SK-N-MC (cell line): ENCODE data around the gene SLC5A8.

Experiments
- EZH2 ChIP-seq: fragments of 200-600 bp; sonication (generic); IDR thresholded peaks from one replicate; pipeline ENCODE4 v1.6.1; 2017; ENCODE audit warnings: antibody characterized with exemption
- POLR2AphosphoS5 ChIP-seq: IDR thresholded peaks from 2 replicates; pipeline ENCODE4 v1.6.1; 2012; ENCODE audit warnings: mild to moderate bottlenecking, low read depth, low read length, borderline replicate concordance

- TF ChIP-seq EZH2 (no peak), POLR2AphosphoS5 (no peak)
Measured at GRCh38 chr12:101221301-101221700, 11.3 kb upstream of the SLC5A8 start.
